Measurements from ENCODE around the gene HAPSTR1. TPM values are rescaled to one million over a fixed set of nuclear protein-coding genes. Genes with fewer than 3 reads are reported as not detected.

Gene HAPSTR1
- total and polyA plus RNA-seq, 2 of the 13 experiments (the other 11 are each of a cell fraction or from before 2014, with no cell fraction given), result 25.2 to 83.2 TPM

DNA sequence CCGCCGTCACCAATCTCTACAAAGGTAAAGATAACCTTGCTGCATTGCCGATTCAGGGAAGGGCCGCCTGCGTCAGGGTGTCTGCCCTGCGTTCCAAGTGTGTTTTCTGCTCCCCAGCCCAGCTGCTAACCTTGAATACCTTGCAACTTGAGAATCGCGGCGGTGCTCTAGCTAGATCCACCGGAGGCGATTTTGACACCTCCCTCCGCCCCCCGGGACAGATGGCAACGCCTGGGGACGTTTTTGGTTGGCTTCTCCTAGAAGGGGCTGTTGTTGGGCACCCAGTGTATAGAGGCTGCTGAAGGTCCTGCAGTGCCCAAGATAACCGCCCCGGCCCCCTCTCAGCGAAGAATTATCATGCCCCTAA, 1.5 kb downstream of the HAPSTR1 start:
- in situ Hi-C loops (cut with HindIII; ENCODE audit: extremely low pct_ligation_motif_present, low pct_unique_long_range_greater_than_20kb), result no loop called here
- CTCF ChIA-PET (ENCODE audit: low intra/inter-chr PET ratio, low total read pairs), result no interaction called here
- Histone ChIP-seq H4K20me1 (ENCODE audit: insufficient read depth, low read length) (peaks cover 53% of the 10 kb centered on the region), H3K27ac (ENCODE audit: extremely low read length, insufficient read depth, low read length) (peak overlapping the region; percentile 85), H3K4me3 (replicated peaks in 1 of 3; ENCODE audit: insufficient read depth in 1 of 3, low read depth in 2 of 3, low read length in 3 of 3) (peak overlapping the region; percentile 95 to 98 (median 98)), H3K4me2 (ENCODE audit: low read depth, low read length) (peak overlapping the region; percentile 98), H2AFZ (ENCODE audit: low read length) (no peak overlapping the region), H3K27me3 (ENCODE audit: control insufficient read depth in 1 of 2, insufficient read depth in 2 of 2, low read length in 2 of 2) (no peaks in the 10 kb centered on the region; a peak in 1 of 5 replicates), H3K4me1 (ENCODE audit: insufficient read depth, low read length) (peaks cover 77% of the 10 kb centered on the region), H3K9me3 (ENCODE audit: low read length) (no peaks in the 10 kb centered on the region), H3K79me2 (ENCODE audit: insufficient read depth, low read length) (peaks cover 63% of the 10 kb centered on the region), H3K9ac (ENCODE audit: insufficient read depth, low read depth, low read length) (peak overlapping the region; percentile 97), H3K36me3 (replicated peaks in 1 of 2; ENCODE audit: control insufficient read depth in 1 of 2, insufficient read depth in 2 of 2, low read length in 2 of 2) (peaks cover 9 to 27% of the 10 kb centered on the region in 2 experiments; a peak in 4 of 5 replicates)
- BruUV-seq (replicated peaks), result no TSS peak
- POLR2A ChIA-PET, result interaction anchor here (1.2 to 3.2 kb wide), 7 partner anchors 9 to 230 kb away, joined by 3 to 96 read pairs (median 28); partner anchors contain the start of gene CARHSP1
- intact Hi-C loops (cut with micrococcal nuclease; ENCODE audit: unreplicated experiment), result loop anchor here (5.0 to 10.0 kb wide), 6 partner anchors 46 to 418 kb away; partner anchors contain the start of genes ABAT, CARHSP1 and LITAFD
- ATAC-seq, result peak; percentile 5; the same call in 2 of the 3 replicates
- no peak for DNase-seq (ENCODE audit: low spot score)
- WGBS (ENCODE audit: low lambda C conversion rate), result under 1% methylated on average over 18 of the region's 18 CpGs
- no peak for FAIRE-seq
- TF ChIP-seq ZNF607 (CRISPR knock-in tag; IDR thresholded peaks at IDR 0.05; ENCODE audit: borderline replicate concordance) (peak; percentile 50; the same call in 1 of the 2 replicates), CBX5 (CRISPR knock-in tag; IDR thresholded peaks at IDR 0.05; ENCODE audit: borderline replicate concordance) (no peak), ZNF350 (CRISPR knock-in tag; IDR thresholded peaks at IDR 0.05; ENCODE audit: borderline replicate concordance, low read depth) (peak; percentile 58; the same call in 1 of the 2 replicates), ZNF546 (CRISPR knock-in tag; conservative IDR thresholded peaks at IDR 0.05) (no peak), NFIC (IDR thresholded peaks at IDR 0.05; ENCODE audit: low read length) (no peak), ZNF180 (CRISPR knock-in tag; IDR thresholded peaks at IDR 0.05; ENCODE audit: borderline replicate concordance, low read depth) (0 out of 2 replicates have a peak, but pooled peaks have one; percentile 8), POLR2AphosphoS5 (IDR thresholded peaks at IDR 0.05; ENCODE audit: low read depth, low read length) (peak; percentile 14; the same call in 1 of the 2 replicates), ERF (CRISPR knock-in tag; IDR thresholded peaks at IDR 0.05) (no peak), ZNF205 (CRISPR knock-in tag; IDR thresholded peaks at IDR 0.05) (0 out of 2 replicates have a peak, but pooled peaks have one; percentile 37), ZNF343 (CRISPR knock-in tag; IDR thresholded peaks at IDR 0.05) (no peak), KAT7 (CRISPR knock-in tag; IDR thresholded peaks at IDR 0.05; ENCODE audit: borderline replicate concordance) (0 out of 2 replicates have a peak, but pooled peaks have one; percentile 9), ZNF780A (CRISPR knock-in tag; IDR thresholded peaks at IDR 0.05) (no peak), ZSCAN31 (CRISPR knock-in tag; IDR thresholded peaks at IDR 0.05; ENCODE audit: low read depth) (no peak; the same call in 1 of the 2 replicates), ZNF883 (CRISPR knock-in tag; IDR thresholded peaks at IDR 0.05; ENCODE audit: not compliant biosample characterization) (peak; percentile 65), HNRNPL (IDR thresholded peaks at IDR 0.05; ENCODE audit: low read depth, low read length) (0 out of 2 replicates have a peak, but pooled peaks have one; percentile 10), CC2D1A (CRISPR knock-in tag; IDR thresholded peaks at IDR 0.05) (no peak), RBM39 (IDR thresholded peaks at IDR 0.05; ENCODE audit: low read depth, low read length, poor library complexity, severe bottlenecking) (peak; percentile 44), KMT2A (CRISPR knock-in tag; IDR thresholded peaks at IDR 0.05) (peak; percentile 9; the same call in 1 of the 2 replicates)
- TF ChIP-seq, protein P1, sequence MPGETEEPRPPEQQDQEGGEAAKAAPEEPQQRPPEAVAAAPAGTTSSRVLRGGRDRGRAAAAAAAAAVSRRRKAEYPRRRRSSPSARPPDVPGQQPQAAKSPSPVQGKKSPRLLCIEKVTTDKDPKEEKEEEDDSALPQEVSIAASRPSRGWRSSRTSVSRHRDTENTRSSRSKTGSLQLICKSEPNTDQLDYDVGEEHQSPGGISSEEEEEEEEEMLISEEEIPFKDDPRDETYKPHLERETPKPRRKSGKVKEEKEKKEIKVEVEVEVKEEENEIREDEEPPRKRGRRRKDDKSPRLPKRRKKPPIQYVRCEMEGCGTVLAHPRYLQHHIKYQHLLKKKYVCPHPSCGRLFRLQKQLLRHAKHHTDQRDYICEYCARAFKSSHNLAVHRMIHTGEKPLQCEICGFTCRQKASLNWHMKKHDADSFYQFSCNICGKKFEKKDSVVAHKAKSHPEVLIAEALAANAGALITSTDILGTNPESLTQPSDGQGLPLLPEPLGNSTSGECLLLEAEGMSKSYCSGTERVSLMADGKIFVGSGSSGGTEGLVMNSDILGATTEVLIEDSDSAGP (CRISPR knock-in tag; IDR thresholded peaks at IDR 0.05; ENCODE audit: borderline replicate concordance), result 0 out of 2 replicates have a peak, but pooled peaks have one; percentile 57
- TF ChIP-seq, protein P2, sequence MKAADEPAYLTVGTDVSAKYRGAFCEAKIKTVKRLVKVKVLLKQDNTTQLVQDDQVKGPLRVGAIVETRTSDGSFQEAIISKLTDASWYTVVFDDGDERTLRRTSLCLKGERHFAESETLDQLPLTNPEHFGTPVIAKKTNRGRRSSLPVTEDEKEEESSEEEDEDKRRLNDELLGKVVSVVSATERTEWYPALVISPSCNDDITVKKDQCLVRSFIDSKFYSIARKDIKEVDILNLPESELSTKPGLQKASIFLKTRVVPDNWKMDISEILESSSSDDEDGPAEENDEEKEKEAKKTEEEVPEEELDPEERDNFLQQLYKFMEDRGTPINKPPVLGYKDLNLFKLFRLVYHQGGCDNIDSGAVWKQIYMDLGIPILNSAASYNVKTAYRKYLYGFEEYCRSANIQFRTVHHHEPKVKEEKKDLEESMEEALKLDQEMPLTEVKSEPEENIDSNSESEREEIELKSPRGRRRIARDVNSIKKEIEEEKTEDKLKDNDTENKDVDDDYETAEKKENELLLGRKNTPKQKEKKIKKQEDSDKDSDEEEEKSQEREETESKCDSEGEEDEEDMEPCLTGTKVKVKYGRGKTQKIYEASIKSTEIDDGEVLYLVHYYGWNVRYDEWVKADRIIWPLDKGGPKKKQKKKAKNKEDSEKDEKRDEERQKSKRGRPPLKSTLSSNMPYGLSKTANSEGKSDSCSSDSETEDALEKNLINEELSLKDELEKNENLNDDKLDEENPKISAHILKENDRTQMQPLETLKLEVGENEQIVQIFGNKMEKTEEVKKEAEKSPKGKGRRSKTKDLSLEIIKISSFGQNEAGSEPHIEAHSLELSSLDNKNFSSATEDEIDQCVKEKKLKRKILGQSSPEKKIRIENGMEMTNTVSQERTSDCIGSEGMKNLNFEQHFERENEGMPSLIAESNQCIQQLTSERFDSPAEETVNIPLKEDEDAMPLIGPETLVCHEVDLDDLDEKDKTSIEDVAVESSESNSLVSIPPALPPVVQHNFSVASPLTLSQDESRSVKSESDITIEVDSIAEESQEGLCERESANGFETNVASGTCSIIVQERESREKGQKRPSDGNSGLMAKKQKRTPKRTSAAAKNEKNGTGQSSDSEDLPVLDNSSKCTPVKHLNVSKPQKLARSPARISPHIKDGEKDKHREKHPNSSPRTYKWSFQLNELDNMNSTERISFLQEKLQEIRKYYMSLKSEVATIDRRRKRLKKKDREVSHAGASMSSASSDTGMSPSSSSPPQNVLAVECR (CRISPR knock-in tag; IDR thresholded peaks at IDR 0.05; ENCODE audit: borderline replicate concordance), result peak; percentile 27; the same call in 1 of the 2 replicates
